ENCODE results near the gene LMO2.

GRCh38 chr11:33855500-33855899 is 36.4 kb downstream of the LMO2 start:
- TF ChIP-seq CTCF (IDR thresholded peaks at IDR 0.05) = no peak
- TF ChIP-seq POLR2AphosphoS5 (IDR thresholded peaks at IDR 0.05) = no peak
- no peak for TF ChIP-seq POLR2A (IDR thresholded peaks at IDR 0.05)
